Breast epithelium (tissue), 3 donors: Measurements from ENCODE around the gene ENOX1.

Source experiments
- POLR2A ChIP-seq: fragments of 450-650 bp; IDR thresholded peaks from one replicate; pipeline ENCODE4 v1.6.1; 2016; ENCODE audit warnings: antibody characterized with exemption, mild to moderate bottlenecking, moderate library complexity
- POLR2AphosphoS5 ChIP-seq, 3 donors: sonication (generic); formaldehyde crosslinking; IDR thresholded peaks; one replicate each; pipeline ENCODE4 v1.6.1; 2017; ENCODE audit warnings: antibody characterized with exemption in 3 of 3
- TF ChIP-seq, protein P1 (sequence below), 3 donors: fragments of 450-650 bp; IDR thresholded peaks; one replicate each; pipeline ENCODE4 v1.5.1; 2016 to 2017; ENCODE audit warnings: antibody characterized with exemption in 3 of 3, mild to moderate bottlenecking in 3 of 3, moderate library complexity in 3 of 3

DNA sequence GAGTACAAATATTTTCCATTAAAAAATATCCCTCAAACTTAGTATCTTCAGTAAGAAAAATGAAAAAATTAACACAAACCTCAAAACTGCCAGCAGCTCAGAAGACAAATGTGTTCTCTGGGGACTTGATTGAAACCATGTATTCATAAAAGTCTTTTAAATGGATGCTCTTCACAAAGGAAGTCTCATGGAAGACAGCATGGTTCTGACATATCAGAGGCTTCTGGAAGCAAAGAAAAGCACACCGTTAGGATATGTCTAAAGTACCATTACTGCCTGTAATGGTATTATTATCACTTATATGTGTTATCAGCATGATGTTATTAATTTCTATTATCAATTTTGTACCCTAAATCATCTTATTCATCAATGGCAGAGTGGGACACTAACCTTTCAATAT, 302.8 kb downstream of the ENOX1 start:
- TF ChIP-seq, protein P1, sequence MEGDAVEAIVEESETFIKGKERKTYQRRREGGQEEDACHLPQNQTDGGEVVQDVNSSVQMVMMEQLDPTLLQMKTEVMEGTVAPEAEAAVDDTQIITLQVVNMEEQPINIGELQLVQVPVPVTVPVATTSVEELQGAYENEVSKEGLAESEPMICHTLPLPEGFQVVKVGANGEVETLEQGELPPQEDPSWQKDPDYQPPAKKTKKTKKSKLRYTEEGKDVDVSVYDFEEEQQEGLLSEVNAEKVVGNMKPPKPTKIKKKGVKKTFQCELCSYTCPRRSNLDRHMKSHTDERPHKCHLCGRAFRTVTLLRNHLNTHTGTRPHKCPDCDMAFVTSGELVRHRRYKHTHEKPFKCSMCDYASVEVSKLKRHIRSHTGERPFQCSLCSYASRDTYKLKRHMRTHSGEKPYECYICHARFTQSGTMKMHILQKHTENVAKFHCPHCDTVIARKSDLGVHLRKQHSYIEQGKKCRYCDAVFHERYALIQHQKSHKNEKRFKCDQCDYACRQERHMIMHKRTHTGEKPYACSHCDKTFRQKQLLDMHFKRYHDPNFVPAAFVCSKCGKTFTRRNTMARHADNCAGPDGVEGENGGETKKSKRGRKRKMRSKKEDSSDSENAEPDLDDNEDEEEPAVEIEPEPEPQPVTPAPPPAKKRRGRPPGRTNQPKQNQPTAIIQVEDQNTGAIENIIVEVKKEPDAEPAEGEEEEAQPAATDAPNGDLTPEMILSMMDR (IDR thresholded peaks at IDR 0.05), result no peak
- TF ChIP-seq POLR2AphosphoS5 (IDR thresholded peaks at IDR 0.05) (no peak), POLR2A (no peak)
